IMR-90 (cell line): ENCODE data around the gene LTB4R2. TPM values are rescaled to one million over a fixed set of nuclear protein-coding genes. Genes with fewer than 3 reads are reported as not detected.

Source experiments
- ATAC-seq: fragments of 200-7000 bp; cut with Tn5 transposase; 2 replicates; pipeline ENCODE4 v1.9.1; 2020; ENCODE audit warnings: low read depth, mild to moderate bottlenecking, moderate library complexity
- BruUV-seq: library from RNA; stranded (reverse); fragments of 400-500 nt; replicated peaks from 2 replicates; lab custom pipeline; 2021; lab: Mats Ljungman, UMichigan
- CTCF ChIA-PET: fragments of 300-600 bp; formaldehyde crosslinking; extraction: SDS; loops from one replicate; lab custom pipeline; 2021; ENCODE audit warnings: antibody characterized with exemption; lab: Yijun Ruan, JAX
- POLR2A ChIA-PET: fragments of 300-600 bp; sonication (Branson Sonifier 250); formaldehyde crosslinking; loops from one replicate; lab custom pipeline; 2022; ENCODE audit warnings: antibody characterized with exemption; ENCODE audit not compliant: unreplicated experiment; lab: Charles Lee
- DNase-seq: peaks from one replicate; pipeline ENCODE4 v3.0.0; 2013
- H2AFZ ChIP-seq: replicated peaks from 2 replicates; pipeline ENCODE3; 2013; ENCODE audit warnings: low read length, mild to moderate bottlenecking; ENCODE audit not compliant: poor library complexity
- H2AK5ac ChIP-seq: 2 replicates; pipeline ENCODE4 v1.6.1; 2013; ENCODE audit warnings: low read depth, low read length, inconsistent platforms
- H2AK9ac ChIP-seq: replicated peaks from 2 replicates; pipeline ENCODE3; 2013; ENCODE audit warnings: mild to moderate bottlenecking, low read depth, low read length, moderate library complexity; ENCODE audit not compliant: poor library complexity
- H2BK120ac ChIP-seq: 2 replicates; pipeline ENCODE4 v1.6.1; 2013; ENCODE audit warnings: low read depth, low read length, inconsistent platforms
- H2BK15ac ChIP-seq: 3 replicates; pipeline ENCODE4 v1.6.1; 2013; ENCODE audit warnings: low read depth, low read length, inconsistent platforms
- H2BK20ac ChIP-seq: 2 replicates; pipeline ENCODE4 v1.6.1; 2013; ENCODE audit warnings: low read depth, mild to moderate bottlenecking, inconsistent platforms, low read length, moderate library complexity
- H2BK5ac ChIP-seq: 2 replicates; pipeline ENCODE4 v1.6.1; 2013; ENCODE audit warnings: mild to moderate bottlenecking, low read depth, low read length, inconsistent platforms; ENCODE audit not compliant: poor library complexity, severe bottlenecking
- H3K14ac ChIP-seq: replicated peaks from 2 replicates; pipeline ENCODE4 v1.6.1; 2013; ENCODE audit warnings: low read depth, low read length, inconsistent platforms
- H3K18ac ChIP-seq: 2 replicates; pipeline ENCODE4 v1.6.1; 2013; ENCODE audit warnings: low read depth, low read length, control low read depth
- H3K23ac ChIP-seq: 2 replicates; pipeline ENCODE4 v1.6.1; 2013; ENCODE audit warnings: low read depth, low read length, inconsistent platforms
- H3K27ac ChIP-seq: 2 replicates; pipeline ENCODE4 v1.5.1; 2013; ENCODE audit warnings: mild to moderate bottlenecking, control low read depth, low read length; ENCODE audit not compliant: insufficient read depth
- H3K27me3 ChIP-seq: 2 replicates; pipeline ENCODE4 v1.6.1; 2013; ENCODE audit warnings: low read length; ENCODE audit not compliant: control insufficient read depth, insufficient read depth
- H3K36me3 ChIP-seq: 2 replicates; pipeline ENCODE4 v1.6.1; 2013; ENCODE audit warnings: low read length, mixed read lengths; ENCODE audit not compliant: control insufficient read depth, insufficient read depth
- H3K4ac ChIP-seq: 2 replicates; pipeline ENCODE4 v1.6.1; 2013; ENCODE audit warnings: low read depth, low read length, inconsistent platforms
- H3K4me1 ChIP-seq: 2 replicates; pipeline ENCODE4 v1.6.1; 2013; ENCODE audit warnings: low read length, mixed read lengths; ENCODE audit not compliant: control insufficient read depth, insufficient read depth
- H3K4me2 ChIP-seq: 2 replicates; pipeline ENCODE4 v1.6.1; 2013; ENCODE audit warnings: low read depth, mild to moderate bottlenecking, control low read depth, low read length, moderate library complexity
- H3K4me3 ChIP-seq: 2 replicates; pipeline ENCODE4 v1.5.1; 2013; ENCODE audit warnings: low read depth, mild to moderate bottlenecking, control low read depth, low read length, moderate library complexity; ENCODE audit not compliant: insufficient read depth
- H3K56ac ChIP-seq: 2 replicates; pipeline ENCODE4 v1.6.1; 2013; ENCODE audit warnings: low read length, inconsistent platforms; ENCODE audit not compliant: insufficient read depth; ENCODE audit errors: extremely low read depth
- H3K79me1 ChIP-seq, 2 experiments: 2 replicates each; pipeline ENCODE4 v1.6.1; 2013; ENCODE audit warnings: low read length in 2 of 2, inconsistent platforms in 1 of 2, low read depth in 1 of 2
- H3K9ac ChIP-seq: 2 replicates; pipeline ENCODE4 v1.6.1; 2013; ENCODE audit warnings: low read depth, low read length, control low read depth
- H3K9me1 ChIP-seq: 2 replicates; pipeline ENCODE4 v1.6.1; 2013; ENCODE audit warnings: low read length, inconsistent platforms; ENCODE audit not compliant: insufficient read depth
- H3K9me3 ChIP-seq: 2 replicates; pipeline ENCODE4 v1.6.1; 2013; ENCODE audit warnings: low read length; ENCODE audit not compliant: control insufficient read depth, insufficient read depth
- H4K20me1 ChIP-seq: 2 replicates; pipeline ENCODE4 v1.6.1; 2013; ENCODE audit warnings: low read length, inconsistent platforms; ENCODE audit not compliant: insufficient read depth
- H4K5ac ChIP-seq: 2 replicates; pipeline ENCODE4 v1.6.1; 2013; ENCODE audit warnings: mild to moderate bottlenecking, low read depth, low read length, control low read depth
- H4K8ac ChIP-seq, 2 experiments: 2 replicates each; pipeline ENCODE4 v1.6.1; 2013; ENCODE audit warnings: low read depth in 2 of 2, low read length in 2 of 2, control low read depth in 1 of 2, inconsistent platforms in 1 of 2
- H4K91ac ChIP-seq: 2 replicates; pipeline ENCODE4 v1.6.1; 2013; ENCODE audit warnings: low read depth, low read length, inconsistent platforms; ENCODE audit not compliant: insufficient read depth
- BHLHE40 ChIP-seq: fragments of 150-350 bp; IDR thresholded peaks from 2 replicates; pipeline ENCODE4 v1.6.1; 2016; ENCODE audit warnings: mild to moderate bottlenecking, low read depth, low read length
- ELK1 ChIP-seq: fragments of 150-350 bp; IDR thresholded peaks from 2 replicates; pipeline ENCODE4 v1.6.1; 2016; ENCODE audit warnings: low read depth, mild to moderate bottlenecking, low read length, moderate library complexity, borderline replicate concordance
- FOS ChIP-seq: fragments of 150-350 bp; IDR thresholded peaks from 2 replicates; pipeline ENCODE4 v1.6.1; 2016; ENCODE audit warnings: low read depth, low read length
- MXI1 ChIP-seq: IDR thresholded peaks from 2 replicates; pipeline ENCODE4 v1.6.1; 2012; ENCODE audit warnings: low read depth, mild to moderate bottlenecking, low read length, moderate library complexity, borderline replicate concordance
- RFX5 ChIP-seq: IDR thresholded peaks from 2 replicates; pipeline ENCODE4 v1.8.0; 2012; ENCODE audit warnings: low read depth, mild to moderate bottlenecking, low read length, moderate library complexity
- WGBS, 2 experiments: methylation state at CpG; one replicate each; pipeline versions ENCODE4 v1.1.5 to v1.1.7; 2013; ENCODE audit warnings: missing lambda C conversion rate in 2 of 2; ENCODE audit not compliant: insufficient read length in 1 of 2; ENCODE audit errors: extremely low coverage in 2 of 2; 5-methylcytosine and 5-hydroxymethylcytosine counted together
- dilution Hi-C: fragments of 300-500 bp; cut with HindIII; formaldehyde crosslinking; loops from one replicate; pipeline ENCODE4 v1.14.3; 2018; ENCODE audit warnings: low sequenced_read_pairs; ENCODE audit not compliant: unreplicated experiment
- in situ Hi-C: fragments of 300-500 bp; cut with MboI; formaldehyde crosslinking; loops from 3 replicates; pipeline ENCODE4 v1.14.3; 2019; ENCODE audit warnings: low sequenced_read_pairs, inconsistent platforms, mixed read lengths
- intact Hi-C: fragments of 100-400 bp; cut with micrococcal nuclease; formaldehyde crosslinking; loops from 2 replicates; pipeline ENCODE4 v1.10.0; 2022
- polyA plus RNA-seq, 3 experiments: library from polyadenylated mRNA; depleted of rRNA; stranded (reverse); fragments of >200 nt; gene quantifications; 2 replicates each; pipeline ENCODE4 v1.2.3, GENCODE V29; 2012; ENCODE audit warnings: low replicate concordance in 1 of 3
- total RNA-seq: library from RNA; depleted of rRNA; stranded (reverse); fragments of >200 nt; gene quantifications from 2 replicates; pipeline ENCODE4 v1.2.3, GENCODE V29; 2012

The LTB4R2 gene
- total and polyA plus RNA-seq, 2 of the 4 experiments (the other 2 are of a cell fraction), result 0.72 to 1.7 TPM

- TF ChIP-seq RFX5 (no peak), BHLHE40 (no peak), MXI1 (no peak), FOS (no peak), ELK1 (no peak)
- Histone ChIP-seq H2BK5ac (no peak overlapping the region), H3K56ac (no peak overlapping the region), H4K8ac (no peak overlapping the region), H3K27ac (no peak overlapping the region), H3K27me3 (no peaks in the 10 kb centered on the region; the same call in 1 of the 2 replicates), H2AK5ac (no peak overlapping the region), H3K4ac (no peak overlapping the region), H4K20me1 (no peaks in the 10 kb centered on the region), H3K4me2 (no peak overlapping the region), H3K23ac (no peak overlapping the region), H2BK15ac (no peak overlapping the region), H4K91ac (no peak overlapping the region), H3K9me3 (no peaks in the 10 kb centered on the region), H3K79me1 (no peaks in the 10 kb centered on the region), H3K36me3 (no peaks in the 10 kb centered on the region), H3K4me1 (peaks cover 5% of the 10 kb centered on the region; the same call in 1 of the 2 replicates), H3K18ac (no peak overlapping the region), H2BK20ac (no peak overlapping the region), H4K5ac (no peak overlapping the region), H3K9me1 (peaks cover 6% of the 10 kb centered on the region; the same call in 1 of the 2 replicates), H3K14ac (no peak overlapping the region), H3K4me3 (no peak overlapping the region), H2AFZ (no peak overlapping the region), H2AK9ac (no peak overlapping the region), H3K9ac (no peak overlapping the region), H2BK120ac (no peak overlapping the region)
- intact Hi-C loops, result no loop called here
- no peak for ATAC-seq
- dilution Hi-C loops, result no loop called here
- WGBS, 2 experiments, result no CpG with 5 or more reads among the region's 3 CpGs
- in situ Hi-C loops, result loop anchor here (10.0 kb wide), 1 partner anchor 75 kb away; no protein-coding TSS in a partner anchor
- no peak for DNase-seq
- ChIA-PET CTCF (no interaction called here), POLR2A (no interaction called here)
- no TSS peak for BruUV-seq
Measured at GRCh38 chr14:24360281-24360680, 50.3 kb downstream of the LTB4R2 start.
